ENCODE data around the gene SUN5.

GRCh38 chr20:33032555-33032954, 28.3 kb upstream of the SUN5 start:
- TF ChIP-seq GATA2 (IDR thresholded peaks at IDR 0.05; ENCODE audit: low read depth, low read length) (no peak), GATA3 (IDR thresholded peaks at IDR 0.05; ENCODE audit: low read depth, low read length) (no peak)

All from SH-SY5Y (cell line).